H1 (cell line): Measurements from ENCODE around the gene MSH5. TPM values are rescaled to one million over a fixed set of nuclear protein-coding genes. Genes with fewer than 3 reads are reported as not detected.

Experiments
- CHD7 ChIP-seq: fragments of 300-600 bp; sonication (generic); IDR thresholded peaks from 2 replicates; pipeline ENCODE4 v1.7.1; 2012; ENCODE audit warnings: low read length, moderate library complexity, mild to moderate bottlenecking, inconsistent platforms; ENCODE audit not compliant: insufficient replicate concordance
- CREB1 ChIP-seq: IDR thresholded peaks from 2 replicates; pipeline ENCODE4 v1.6.1; 2012; ENCODE audit warnings: inconsistent platforms
- GTF2F1 ChIP-seq: IDR thresholded peaks from 2 replicates; pipeline ENCODE4 v1.6.1; 2012; ENCODE audit warnings: low read depth, low read length, improper control_type of control experiment, borderline replicate concordance
- KDM1A ChIP-seq: fragments of 200-600, 300-600 bp; sonication (generic); IDR thresholded peaks from 2 replicates; pipeline ENCODE4 v1.7.1; 2016; ENCODE audit warnings: mild to moderate bottlenecking, low read length, borderline replicate concordance
- KDM4A ChIP-seq: IDR thresholded peaks from one replicate; pipeline ENCODE4 v1.7.1; 2012; ENCODE audit warnings: low read depth, mild to moderate bottlenecking, moderate library complexity, low read length, inconsistent platforms; ENCODE audit not compliant: severe bottlenecking
- POLR2A ChIP-seq, 2 experiments: IDR thresholded peaks; 1 replicate in 1 of 2; 2 replicates in 1 of 2; pipeline ENCODE4 v1.6.1; 2011; ENCODE audit warnings: low read depth in 2 of 2, low read length in 2 of 2, mild to moderate bottlenecking in 2 of 2; ENCODE audit errors: control extremely low read depth in 1 of 2
- POLR2AphosphoS5 ChIP-seq: IDR thresholded peaks from 2 replicates; pipeline ENCODE4 v1.6.1; 2011; ENCODE audit warnings: low read depth, low read length
- SIX5 ChIP-seq: IDR thresholded peaks from 2 replicates; pipeline ENCODE4 v1.6.1; 2011; ENCODE audit warnings: mild to moderate bottlenecking, low read depth, low read length
- polyA plus RNA-seq, 7 experiments: library from polyadenylated mRNA; depleted of rRNA in 3 of 7; stranded (reverse) in 5 of 7; unstranded in 2 of 7; fragments of >200 nt in 5 of 7; fragments of 200-250 nt in 2 of 7; gene quantifications; 1 replicate in 5 of 7; 2 replicates in 1 of 7; 4 replicates in 1 of 7; pipeline versions ENCODE4 v1.2.1 to v1.2.3, GENCODE V29; 2011 to 2013; ENCODE audit warnings: missing spikeins in 2 of 7, mixed read lengths in 2 of 7
- total RNA-seq: library from RNA; stranded (reverse); fragmentation: NEBNext Ultra II Directional; extraction: Animal tissue kit (Norgen Biotek cat#: 25700); gene quantifications from 2 replicates; pipeline ENCODE4 v1.2.1, GENCODE V29; 2021

MSH5 gene
- total and polyA plus RNA-seq, 2 of the 8 experiments (the other 6 are each of a cell fraction or from before 2014, with no cell fraction given): 25.3 to 26.5 TPM

GRCh38 chr6:31762356-31762755, 22.6 kb downstream of the MSH5 start, which contains the start of gene SAPCD1 (continued):
- no peak for TF ChIP-seq CHD7
- TF ChIP-seq POLR2A (IDR thresholded peaks at IDR 0.05; ENCODE audit: control extremely low read depth in 1 of 2, low read depth in 2 of 2, low read length in 2 of 2): no peak
- TF ChIP-seq CREB1: no peak
- no peak for TF ChIP-seq SIX5
- no peak for TF ChIP-seq POLR2AphosphoS5
- no peak for TF ChIP-seq KDM4A
- TF ChIP-seq GTF2F1: no peak
- no peak for TF ChIP-seq KDM1A
